CD14-positive monocyte (primary cell): ENCODE data around the gene PTPRD. TPM values are rescaled to one million over a fixed set of nuclear protein-coding genes. Genes with fewer than 3 reads are reported as not detected.

Source experiments
- DNase-seq, 3 donors: peaks; one replicate each; pipeline ENCODE4 v3.0.0-alpha.2; 2011 to 2022
- H2AFZ ChIP-seq: 2 replicates; pipeline ENCODE4 v1.6.0; 2012; ENCODE audit warnings: mild to moderate bottlenecking, low read depth, low read length, inconsistent platforms; ENCODE audit not compliant: insufficient read depth, poor library complexity, severe bottlenecking
- H3K27ac ChIP-seq, 2 donors: 1 replicate in 1 of 2; 2 replicates in 1 of 2; pipeline ENCODE4 v1.5.1; 2012 to 2013; ENCODE audit warnings: low read length in 2 of 2, control low read depth in 1 of 2, inconsistent platforms in 1 of 2, low read depth in 1 of 2, mild to moderate bottlenecking in 1 of 2
- H3K27me3 ChIP-seq, 2 donors: one replicate each; pipeline versions ENCODE4 v1.6.0 to v1.6.1; 2011 to 2013; ENCODE audit warnings: low read length in 2 of 2; ENCODE audit not compliant: control insufficient read depth in 2 of 2, insufficient read depth in 2 of 2
- H3K36me3 ChIP-seq, 2 donors: replicated peaks in 1 of 2; 1 replicate in 1 of 2; 2 replicates in 1 of 2; pipeline versions ENCODE4 v1.5.1 to v1.6.1; 2012 to 2013; ENCODE audit warnings: low read length in 2 of 2, control low read depth in 1 of 2, inconsistent platforms in 1 of 2, mild to moderate bottlenecking in 1 of 2; ENCODE audit not compliant: insufficient read depth in 2 of 2, control insufficient read depth in 1 of 2
- H3K4me1 ChIP-seq, 2 donors: 1 replicate in 1 of 2; 2 replicates in 1 of 2; pipeline versions ENCODE4 v1.5.1 to v1.6.1; 2012 to 2013; ENCODE audit warnings: low read length in 2 of 2, control low read depth in 1 of 2, inconsistent platforms in 1 of 2, mild to moderate bottlenecking in 1 of 2, moderate library complexity in 1 of 2; ENCODE audit not compliant: insufficient read depth in 2 of 2, control insufficient read depth in 1 of 2
- H3K4me2 ChIP-seq: replicated peaks from 2 replicates; pipeline ENCODE3; 2012; ENCODE audit warnings: low read length, moderate library complexity, mild to moderate bottlenecking; ENCODE audit not compliant: poor library complexity, severe bottlenecking; ENCODE audit errors: extremely low read depth
- H3K4me3 ChIP-seq, 3 experiments: fragments of 200-600 bp in 1 of 3; sonication (generic) in 1 of 3; replicated peaks in 1 of 3; 1 replicate in 2 of 3; 2 replicates in 1 of 3; pipeline ENCODE4 v1.5.1; 2011 to 2013; ENCODE audit warnings: low read length in 3 of 3, mild to moderate bottlenecking in 3 of 3, control low read depth in 2 of 3, low read depth in 2 of 3, inconsistent platforms in 1 of 3, moderate library complexity in 1 of 3
- H3K79me2 ChIP-seq: 2 replicates; pipeline ENCODE4 v1.6.0; 2012; ENCODE audit warnings: mild to moderate bottlenecking, control low read depth, inconsistent platforms, low read length, moderate library complexity; ENCODE audit not compliant: insufficient read depth
- H3K9ac ChIP-seq: 2 replicates; pipeline ENCODE4 v1.6.0; 2017; ENCODE audit warnings: low read length, mild to moderate bottlenecking; ENCODE audit not compliant: insufficient read depth, poor library complexity, severe bottlenecking
- H3K9me3 ChIP-seq, 2 donors: replicated peaks in 1 of 2; 1 replicate in 1 of 2; 2 replicates in 1 of 2; pipeline versions ENCODE4 v1.5.1 to v1.6.1; 2012 to 2013; ENCODE audit warnings: low read length in 2 of 2, control low read depth in 1 of 2; ENCODE audit not compliant: control insufficient read depth in 1 of 2, insufficient read depth in 1 of 2
- H4K20me1 ChIP-seq: 2 replicates; pipeline ENCODE4 v1.6.0; 2012; ENCODE audit warnings: mild to moderate bottlenecking, low read length, control low read depth, moderate library complexity; ENCODE audit not compliant: insufficient read depth
- H3K27ac Mint-ChIP-seq, 7 donors: one replicate each; pipeline ENCODE4 v1.8.0; 2020; ENCODE audit warnings: mild to moderate bottlenecking in 7 of 7, mixed read lengths in 7 of 7, moderate library complexity in 6 of 7, inconsistent platforms in 2 of 7
- H3K27me3 Mint-ChIP-seq, 3 donors: one replicate each; pipeline ENCODE4 v1.8.0; 2021 to 2022; ENCODE audit warnings: low read depth in 3 of 3, mild to moderate bottlenecking in 3 of 3, mixed read lengths in 3 of 3, moderate library complexity in 3 of 3, inconsistent platforms in 1 of 3
- H3K36me3 Mint-ChIP-seq, 2 donors: one replicate each; pipeline ENCODE4 v1.8.0; 2020; ENCODE audit warnings: mixed read lengths in 2 of 2, inconsistent platforms in 1 of 2, mild to moderate bottlenecking in 1 of 2
- H3K4me1 Mint-ChIP-seq: one replicate; pipeline ENCODE4 v1.8.0; 2020; ENCODE audit warnings: mild to moderate bottlenecking, mixed read lengths
- H3K4me3 Mint-ChIP-seq, 2 donors: one replicate each; pipeline ENCODE4 v1.8.0; 2020; ENCODE audit warnings: mild to moderate bottlenecking in 2 of 2, mixed read lengths in 2 of 2, moderate library complexity in 1 of 2
- H3K9me3 Mint-ChIP-seq, 7 donors: one replicate each; pipeline ENCODE4 v1.8.0; 2020 to 2022; ENCODE audit warnings: mixed read lengths in 7 of 7, mild to moderate bottlenecking in 6 of 7, moderate library complexity in 6 of 7, inconsistent platforms in 2 of 7
- WGBS: methylation state at CpG from one replicate; pipeline ENCODE4 v1.1.5; 2013; ENCODE audit warnings: missing lambda C conversion rate; ENCODE audit not compliant: insufficient coverage; 5-methylcytosine and 5-hydroxymethylcytosine counted together
- intact Hi-C, 2 donors: fragments of 100-400 bp; cut with micrococcal nuclease; formaldehyde crosslinking; loops; one replicate each; pipeline versions ENCODE4 v1.15.0 to v1.15.1; 2023
- polyA plus RNA-seq, 3 donors: library from polyadenylated mRNA; depleted of rRNA in 1 of 3; unstranded in 2 of 3; stranded (reverse) in 1 of 3; fragments of 300-500 nt in 2 of 3; fragments of >200 nt in 1 of 3; fragmentation: Illumina TruSeq in 2 of 3; gene quantifications; 1 replicate in 2 of 3; 2 replicates in 1 of 3; pipeline ENCODE4 v1.2.3, GENCODE V29; 2012 to 2021
- TF ChIP-seq, protein P1 (sequence below): fragments of 200-600 bp; IDR thresholded peaks from one replicate; pipeline ENCODE4 v1.8.0; 2022; ENCODE audit warnings: antibody characterized with exemption, mild to moderate bottlenecking

PTPRD gene
- polyA plus RNA-seq, 3 donors: not detected

DNA sequence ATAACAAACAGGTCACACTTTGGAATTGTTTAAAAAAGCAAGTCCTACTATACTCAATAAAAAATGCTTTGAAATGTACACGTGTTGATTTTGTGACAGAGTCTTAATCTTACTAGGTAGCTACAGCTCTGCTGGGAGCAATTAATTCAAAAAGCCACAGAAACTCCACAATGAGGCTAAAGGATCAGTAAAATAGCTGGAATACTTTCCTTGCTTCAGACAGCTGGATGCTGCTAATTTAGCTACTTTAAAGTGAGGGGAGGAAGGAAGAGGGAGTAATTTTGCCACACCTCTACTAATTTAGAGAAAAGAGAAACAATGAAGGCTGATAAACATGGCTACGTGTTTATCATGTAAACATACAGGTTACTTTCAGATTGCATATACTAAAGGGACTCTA is 1885.6 kb downstream of the PTPRD start:
- Histone ChIP-seq H3K4me3 (no peak overlapping the region), H3K9me3 (no peaks in the 10 kb centered on the region), H2AFZ (no peak overlapping the region), H4K20me1 (no peaks in the 10 kb centered on the region), H3K4me2 (no peak overlapping the region), H3K79me2 (no peaks in the 10 kb centered on the region), H3K4me1 (no peaks in the 10 kb centered on the region), H3K36me3 (no peaks in the 10 kb centered on the region), H3K9ac (no peak overlapping the region), H3K27ac (no peak overlapping the region), H3K27me3 (no peaks in the 10 kb centered on the region)
- no CpG with 5 or more reads among the region's 2 CpGs for WGBS
- H3K27me3 Mint-ChIP-seq: peaks cover 2 to 4% (median 2%) of the 10 kb centered on the region in 3 donors
- H3K27ac Mint-ChIP-seq: no peak overlapping the region
- no peak overlapping the region for H3K4me3 Mint-ChIP-seq
- no peaks in the 10 kb centered on the region for H3K4me1 Mint-ChIP-seq
- peaks cover 0 to 4% (median 0%) of the 10 kb centered on the region in 7 donors for H3K9me3 Mint-ChIP-seq
- TF ChIP-seq, protein P1, sequence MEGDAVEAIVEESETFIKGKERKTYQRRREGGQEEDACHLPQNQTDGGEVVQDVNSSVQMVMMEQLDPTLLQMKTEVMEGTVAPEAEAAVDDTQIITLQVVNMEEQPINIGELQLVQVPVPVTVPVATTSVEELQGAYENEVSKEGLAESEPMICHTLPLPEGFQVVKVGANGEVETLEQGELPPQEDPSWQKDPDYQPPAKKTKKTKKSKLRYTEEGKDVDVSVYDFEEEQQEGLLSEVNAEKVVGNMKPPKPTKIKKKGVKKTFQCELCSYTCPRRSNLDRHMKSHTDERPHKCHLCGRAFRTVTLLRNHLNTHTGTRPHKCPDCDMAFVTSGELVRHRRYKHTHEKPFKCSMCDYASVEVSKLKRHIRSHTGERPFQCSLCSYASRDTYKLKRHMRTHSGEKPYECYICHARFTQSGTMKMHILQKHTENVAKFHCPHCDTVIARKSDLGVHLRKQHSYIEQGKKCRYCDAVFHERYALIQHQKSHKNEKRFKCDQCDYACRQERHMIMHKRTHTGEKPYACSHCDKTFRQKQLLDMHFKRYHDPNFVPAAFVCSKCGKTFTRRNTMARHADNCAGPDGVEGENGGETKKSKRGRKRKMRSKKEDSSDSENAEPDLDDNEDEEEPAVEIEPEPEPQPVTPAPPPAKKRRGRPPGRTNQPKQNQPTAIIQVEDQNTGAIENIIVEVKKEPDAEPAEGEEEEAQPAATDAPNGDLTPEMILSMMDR: no peak
- intact Hi-C loops: no loop called here
- H3K36me3 Mint-ChIP-seq: no peaks in the 10 kb centered on the region
- no peak for DNase-seq

DNA sequence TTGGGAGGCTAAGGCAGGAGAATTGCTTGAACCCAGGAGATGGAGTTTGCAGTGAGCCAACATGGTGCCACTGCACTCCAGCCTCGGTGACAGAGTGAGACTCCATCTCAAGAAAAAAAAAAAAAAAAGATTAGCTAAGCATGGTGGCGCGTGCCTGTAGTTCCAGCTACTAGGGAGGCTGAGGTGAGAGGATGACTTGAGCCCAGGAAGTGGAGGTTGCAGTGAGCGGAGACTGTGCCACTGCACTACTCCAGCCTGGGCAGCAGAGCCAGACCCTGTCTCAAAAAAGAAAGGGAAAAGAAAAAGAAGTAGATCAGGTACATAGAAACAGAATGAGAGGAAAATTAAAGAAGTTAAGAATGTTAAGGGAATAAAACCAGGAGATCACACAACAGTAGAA is 1886.1 kb downstream of the PTPRD start:
- no peak overlapping the region for H3K27ac Mint-ChIP-seq
- peaks cover 0 to 4% (median 0%) of the 10 kb centered on the region in 7 donors for H3K9me3 Mint-ChIP-seq

More for the DNA sequence above, 1886.1 kb downstream of the PTPRD start:
- H3K79me2 ChIP-seq: no peaks in the 10 kb centered on the region
- Mint-ChIP-seq H3K27me3 (peaks cover 2 to 4% (median 2%) of the 10 kb centered on the region in 3 donors), H3K36me3 (no peaks in the 10 kb centered on the region), H3K4me1 (no peaks in the 10 kb centered on the region), H3K4me3 (no peak overlapping the region)
- TF ChIP-seq, protein P1: no peak
- no peak overlapping the region for H3K27ac ChIP-seq
- no peak overlapping the region for H3K9ac ChIP-seq
- H4K20me1 ChIP-seq: no peaks in the 10 kb centered on the region
- no peaks in the 10 kb centered on the region for H3K4me1 ChIP-seq
- WGBS: 97% methylated on average over 3 of the region's 4 CpGs
- H3K4me3 ChIP-seq: no peak overlapping the region
- H3K9me3 ChIP-seq: no peaks in the 10 kb centered on the region
- H3K27me3 ChIP-seq: no peaks in the 10 kb centered on the region
- intact Hi-C loops: no loop called here
- no peak overlapping the region for H2AFZ ChIP-seq
- no peaks in the 10 kb centered on the region for H3K36me3 ChIP-seq
- DNase-seq: no peak
- H3K4me2 ChIP-seq: no peak overlapping the region
